Neural cell (in vitro differentiated cells): ENCODE data around the gene ZFX. TPM values are rescaled to one million over a fixed set of nuclear protein-coding genes. Genes with fewer than 3 reads are reported as not detected.

ENCODE experiments used
- H2AFZ ChIP-seq: fragments of 200-600, 300-800 bp; sonication (generic), shearing (Covaris generic); 2 replicates; pipeline ENCODE4 v1.6.0; 2014; ENCODE audit warnings: low read depth, mild to moderate bottlenecking, antibody characterized with exemption, low read length, moderate library complexity
- H3F3A ChIP-seq: fragments of 200-600 bp; shearing (Covaris generic); 2 replicates; pipeline ENCODE4 v1.6.1; 2016; ENCODE audit warnings: mild to moderate bottlenecking, moderate library complexity, mixed read lengths, antibody characterized with exemption, low read length; ENCODE audit not compliant: insufficient read depth, poor library complexity, severe bottlenecking
- H3K27ac ChIP-seq: fragments of 200-600, 300-800 bp; sonication (generic), shearing (Covaris generic); 2 replicates; pipeline ENCODE4 v1.5.1; 2014; ENCODE audit warnings: mild to moderate bottlenecking, low read length, moderate library complexity
- H3K27me3 ChIP-seq: fragments of 300-800, 200-600 bp; sonication (generic), shearing (Covaris generic); 2 replicates; pipeline ENCODE4 v1.6.0; 2014; ENCODE audit warnings: mild to moderate bottlenecking, low read depth, low read length, moderate library complexity; ENCODE audit not compliant: insufficient read depth
- H3K36me3 ChIP-seq: fragments of 300-800, 200-600 bp; sonication (generic), shearing (Covaris generic); 2 replicates; pipeline ENCODE4 v1.5.1; 2014; ENCODE audit warnings: mild to moderate bottlenecking, antibody characterized with exemption, low read length, moderate library complexity; ENCODE audit not compliant: insufficient read depth
- H3K4me2 ChIP-seq: fragments of 300-800, 200-600 bp; sonication (generic), shearing (Covaris generic); 2 replicates; pipeline ENCODE4 v1.6.0; 2014; ENCODE audit warnings: mild to moderate bottlenecking, low read length
- H3K4me3 ChIP-seq: fragments of 300-800, 200-600 bp; sonication (generic), shearing (Covaris generic); 2 replicates; pipeline ENCODE4 v1.5.1; 2014; ENCODE audit warnings: mild to moderate bottlenecking, low read length, moderate library complexity
- H3K79me2 ChIP-seq: fragments of 200-600 bp; shearing (Covaris generic); replicated peaks from 2 replicates; pipeline ENCODE4 v1.6.0; 2014; ENCODE audit warnings: mild to moderate bottlenecking, low read length, moderate library complexity; ENCODE audit not compliant: insufficient read depth
- H3K9ac ChIP-seq: fragments of 300-800, 200-600 bp; sonication (generic), shearing (Covaris generic); 2 replicates; pipeline ENCODE4 v1.6.1; 2016; ENCODE audit warnings: mild to moderate bottlenecking, low read length, mixed read lengths
- H3K9me2 ChIP-seq: fragments of 200-600 bp; shearing (Covaris generic); 2 replicates; pipeline ENCODE4 v1.6.1; 2016; ENCODE audit warnings: mild to moderate bottlenecking, low read length, mixed read lengths; ENCODE audit not compliant: insufficient read depth
- H3K9me3 ChIP-seq: fragments of 200-600, 300-800 bp; sonication (generic), shearing (Covaris generic); 2 replicates; pipeline ENCODE4 v1.6.1; 2016; ENCODE audit warnings: mild to moderate bottlenecking, mixed run types, low read length, moderate library complexity, mixed read lengths
- H4K20me1 ChIP-seq: fragments of 200-600 bp; shearing (Covaris generic); 2 replicates; pipeline ENCODE4 v1.6.1; 2016; ENCODE audit warnings: mild to moderate bottlenecking, mixed run types; ENCODE audit not compliant: insufficient read depth
- CTCF ChIP-seq: fragments of 450-650 bp; IDR thresholded peaks from 2 replicates; pipeline ENCODE4 v1.5.1; 2014; ENCODE audit warnings: antibody characterized with exemption, mild to moderate bottlenecking, moderate library complexity; ENCODE audit not compliant: poor library complexity, severe bottlenecking
- EP300 ChIP-seq: fragments of 450-650 bp; conservative IDR thresholded peaks from 2 replicates; pipeline ENCODE4 v1.6.1; 2014; ENCODE audit warnings: antibody characterized with exemption, mild to moderate bottlenecking, moderate library complexity; ENCODE audit not compliant: poor library complexity, severe bottlenecking
- EZH2 ChIP-seq: fragments of 200-600, 300-800 bp; shearing (Covaris generic), sonication (generic); IDR thresholded peaks from 2 replicates; pipeline ENCODE4 v1.6.1; 2014; ENCODE audit warnings: antibody characterized with exemption, low read length, borderline replicate concordance, mild to moderate bottlenecking; ENCODE audit not compliant: insufficient read depth, poor library complexity, severe bottlenecking
- MXI1 ChIP-seq: fragments of 450-650 bp; conservative IDR thresholded peaks from 2 replicates; pipeline ENCODE4 v1.6.1; 2014; ENCODE audit warnings: antibody characterized with exemption, mild to moderate bottlenecking; ENCODE audit not compliant: poor library complexity, severe bottlenecking
- POLR2AphosphoS5 ChIP-seq: IDR thresholded peaks from 2 replicates; pipeline ENCODE4 v1.6.1; 2012
- RAD21 ChIP-seq: fragments of 450-650 bp; conservative IDR thresholded peaks from 2 replicates; pipeline ENCODE4 v1.6.1; 2014; ENCODE audit warnings: antibody characterized with exemption, mild to moderate bottlenecking, moderate library complexity
- SMC3 ChIP-seq: fragments of 450-650 bp; conservative IDR thresholded peaks from 2 replicates; pipeline ENCODE4 v1.6.1; 2014; ENCODE audit warnings: antibody characterized with exemption, mild to moderate bottlenecking, moderate library complexity; ENCODE audit not compliant: poor library complexity
- TAF1 ChIP-seq: IDR thresholded peaks from 2 replicates; pipeline ENCODE4 v1.6.1; 2012; ENCODE audit warnings: low read depth
- polyA plus RNA-seq: library from polyadenylated mRNA; depleted of rRNA; stranded (reverse); fragments of >200 nt; gene quantifications from 2 replicates; pipeline ENCODE4 v1.2.3, GENCODE V29; 2014
- TF ChIP-seq, protein P1 (sequence below): IDR thresholded peaks from 2 replicates; pipeline ENCODE4 v1.6.1; 2012; ENCODE audit warnings: borderline replicate concordance

The ZFX gene
- polyA plus RNA-seq, 1 donor from 2014 or later = 12.5 TPM

GRCh38 chrX:24229976-24230375 lies 80.4 kb downstream of the ZFX start:
- Histone ChIP-seq H3K27me3 (no peaks in the 10 kb centered on the region), H3K27ac (no peak overlapping the region), H3K36me3 (no peaks in the 10 kb centered on the region), H3K4me3 (no peak overlapping the region), H3K79me2 (no peaks in the 10 kb centered on the region), H3K9me2 (no peaks in the 10 kb centered on the region), H4K20me1 (no peaks in the 10 kb centered on the region), H3K9me3 (no peaks in the 10 kb centered on the region), H3K9ac (no peak overlapping the region), H3F3A (no peaks in the 10 kb centered on the region), H2AFZ (no peak overlapping the region), H3K4me2 (no peak overlapping the region)
- TF ChIP-seq, protein P1, sequence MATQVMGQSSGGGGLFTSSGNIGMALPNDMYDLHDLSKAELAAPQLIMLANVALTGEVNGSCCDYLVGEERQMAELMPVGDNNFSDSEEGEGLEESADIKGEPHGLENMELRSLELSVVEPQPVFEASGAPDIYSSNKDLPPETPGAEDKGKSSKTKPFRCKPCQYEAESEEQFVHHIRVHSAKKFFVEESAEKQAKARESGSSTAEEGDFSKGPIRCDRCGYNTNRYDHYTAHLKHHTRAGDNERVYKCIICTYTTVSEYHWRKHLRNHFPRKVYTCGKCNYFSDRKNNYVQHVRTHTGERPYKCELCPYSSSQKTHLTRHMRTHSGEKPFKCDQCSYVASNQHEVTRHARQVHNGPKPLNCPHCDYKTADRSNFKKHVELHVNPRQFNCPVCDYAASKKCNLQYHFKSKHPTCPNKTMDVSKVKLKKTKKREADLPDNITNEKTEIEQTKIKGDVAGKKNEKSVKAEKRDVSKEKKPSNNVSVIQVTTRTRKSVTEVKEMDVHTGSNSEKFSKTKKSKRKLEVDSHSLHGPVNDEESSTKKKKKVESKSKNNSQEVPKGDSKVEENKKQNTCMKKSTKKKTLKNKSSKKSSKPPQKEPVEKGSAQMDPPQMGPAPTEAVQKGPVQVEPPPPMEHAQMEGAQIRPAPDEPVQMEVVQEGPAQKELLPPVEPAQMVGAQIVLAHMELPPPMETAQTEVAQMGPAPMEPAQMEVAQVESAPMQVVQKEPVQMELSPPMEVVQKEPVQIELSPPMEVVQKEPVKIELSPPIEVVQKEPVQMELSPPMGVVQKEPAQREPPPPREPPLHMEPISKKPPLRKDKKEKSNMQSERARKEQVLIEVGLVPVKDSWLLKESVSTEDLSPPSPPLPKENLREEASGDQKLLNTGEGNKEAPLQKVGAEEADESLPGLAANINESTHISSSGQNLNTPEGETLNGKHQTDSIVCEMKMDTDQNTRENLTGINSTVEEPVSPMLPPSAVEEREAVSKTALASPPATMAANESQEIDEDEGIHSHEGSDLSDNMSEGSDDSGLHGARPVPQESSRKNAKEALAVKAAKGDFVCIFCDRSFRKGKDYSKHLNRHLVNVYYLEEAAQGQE = no peak
- TF ChIP-seq MXI1 (no peak), SMC3 (no peak), EZH2 (no peak), POLR2AphosphoS5 (no peak), EP300 (no peak), TAF1 (no peak), CTCF (no peak), RAD21 (no peak)

DNA sequence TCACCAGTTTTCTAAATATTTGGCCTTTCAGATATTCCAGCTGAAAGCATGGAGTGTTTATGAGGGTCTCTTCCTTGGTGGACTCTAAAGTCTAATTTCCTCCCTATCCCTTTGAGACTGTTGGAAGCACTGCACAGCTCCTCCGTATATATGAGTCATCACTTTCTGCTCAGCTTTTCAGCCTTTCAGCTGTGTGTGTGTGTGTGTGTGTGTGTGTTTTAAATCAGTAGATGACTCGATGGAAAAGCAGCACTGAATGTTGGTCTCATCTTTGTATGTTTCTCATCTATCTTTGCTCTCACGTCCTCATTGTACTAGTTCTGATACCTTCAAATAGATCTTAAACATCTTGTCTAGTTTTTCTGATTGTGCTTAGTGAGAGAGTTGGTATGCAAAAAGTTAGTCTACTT lies 81.6 kb downstream of the ZFX start:
- Histone ChIP-seq H3K4me2 (no peak overlapping the region), H3K4me3 (no peak overlapping the region), H3K9me3 (no peaks in the 10 kb centered on the region), H3K79me2 (no peaks in the 10 kb centered on the region), H2AFZ (no peak overlapping the region), H3K9ac (no peak overlapping the region), H4K20me1 (no peaks in the 10 kb centered on the region), H3K27me3 (no peaks in the 10 kb centered on the region), H3K27ac (no peak overlapping the region), H3F3A (no peaks in the 10 kb centered on the region), H3K9me2 (no peaks in the 10 kb centered on the region), H3K36me3 (no peaks in the 10 kb centered on the region)
- TF ChIP-seq SMC3 = no peak
- no peak for TF ChIP-seq RAD21
- TF ChIP-seq TAF1 = no peak
- TF ChIP-seq, protein P1 = no peak
- TF ChIP-seq MXI1 = no peak
- TF ChIP-seq EP300 = no peak
- TF ChIP-seq POLR2AphosphoS5 = no peak
- no peak for TF ChIP-seq EZH2
- TF ChIP-seq CTCF = no peak
